ENCODE measurements around the gene SERP2.

SERP2 gene

DNA sequence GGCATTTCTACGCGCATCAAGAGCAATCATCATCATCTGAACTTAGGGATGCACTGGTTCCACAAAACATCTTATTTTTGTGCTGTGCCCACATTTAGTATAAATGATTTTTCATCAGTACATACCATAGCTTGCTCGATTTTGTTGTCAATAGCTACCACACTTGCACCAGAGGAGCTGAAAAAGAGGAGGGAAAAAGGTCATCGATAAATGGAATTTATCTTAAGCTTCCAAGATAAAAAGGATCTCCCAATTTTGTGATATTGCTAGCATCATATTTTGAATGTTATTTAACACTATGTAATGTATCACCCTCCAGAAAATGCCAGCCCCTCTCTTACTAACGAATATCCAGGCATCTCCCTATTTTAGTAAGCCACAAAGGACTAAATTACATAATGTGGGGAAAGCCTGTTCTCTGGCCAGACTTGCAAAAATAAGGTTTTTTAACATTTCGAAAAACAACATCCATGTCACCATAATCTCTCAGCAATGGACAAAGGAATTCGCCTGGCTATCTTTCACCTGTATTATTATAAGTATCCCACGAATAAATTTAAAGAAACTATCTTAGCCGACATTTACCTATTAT, 62.4 kb downstream of the SERP2 start:
- DNase-seq (ENCODE audit: low read depth) = no peak

- DNase-seq (ENCODE audit: low read depth) = peak; percentile 18
These were observed 63.1 kb downstream of the SERP2 start for GRCh38 chr13:44436589-44437337.

DNA sequence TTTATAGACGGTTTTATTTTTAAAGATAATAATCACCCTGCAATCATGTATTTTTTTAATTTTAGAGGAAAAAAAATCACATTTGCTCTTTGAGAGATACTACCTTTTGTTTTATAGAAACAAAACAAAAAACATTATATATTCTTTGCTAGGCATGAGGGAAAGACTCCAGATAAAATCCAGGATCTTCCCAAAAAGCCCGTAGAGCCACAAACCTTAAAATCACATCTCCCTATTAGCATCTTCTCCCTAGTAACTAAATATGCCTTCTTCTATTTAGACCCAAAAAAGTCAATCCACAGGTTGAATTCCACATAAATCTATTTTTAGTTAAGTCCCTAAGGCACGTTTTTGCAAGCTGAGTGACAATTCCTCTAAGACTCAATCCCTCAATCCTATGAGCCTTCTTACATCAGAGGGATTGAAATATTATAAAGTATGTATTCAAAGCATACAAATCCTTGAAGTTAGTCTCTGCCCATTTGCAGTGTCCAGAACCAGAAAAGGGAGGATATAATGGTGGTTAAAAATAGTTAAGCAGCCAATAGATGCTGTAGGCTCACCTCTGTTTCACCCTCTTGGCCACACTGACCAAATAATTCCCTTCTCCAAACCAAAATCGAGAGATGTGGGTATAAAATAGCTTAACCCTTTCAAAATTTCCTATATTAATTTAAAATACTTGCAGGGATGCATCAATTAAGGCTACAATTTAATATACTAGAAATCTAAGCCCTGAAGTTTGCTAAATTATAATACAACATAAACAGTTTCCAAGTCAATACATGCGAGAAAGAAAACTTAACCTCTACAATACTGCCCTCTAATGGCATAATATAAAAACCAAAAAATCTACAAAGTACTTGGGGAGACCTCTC, 64.0 kb downstream of the SERP2 start:
- no peak for DNase-seq (ENCODE audit: low read depth)

DNA sequence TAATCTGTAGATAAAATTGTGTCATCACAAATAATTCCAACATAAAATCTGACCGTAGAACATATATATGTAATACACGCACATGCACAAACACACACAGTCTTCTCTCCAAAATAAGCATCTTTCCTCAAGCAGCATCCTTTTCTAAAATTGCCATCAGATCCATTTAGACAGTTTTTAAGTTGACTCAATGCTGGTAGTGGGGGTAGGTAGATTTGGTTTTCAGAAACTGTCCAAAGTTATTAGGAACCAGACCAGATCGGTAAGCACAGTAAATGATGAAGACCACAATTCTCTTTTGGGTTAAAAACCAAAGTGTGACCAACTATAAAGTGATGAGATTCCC, 64.6 kb downstream of the SERP2 start:
- no peak for DNase-seq (ENCODE audit: low read depth)

- DNase-seq (ENCODE audit: low read depth) = no peak
These were observed 65.9 kb downstream of the SERP2 start for GRCh38 chr13:44439452-44440024.

DNA sequence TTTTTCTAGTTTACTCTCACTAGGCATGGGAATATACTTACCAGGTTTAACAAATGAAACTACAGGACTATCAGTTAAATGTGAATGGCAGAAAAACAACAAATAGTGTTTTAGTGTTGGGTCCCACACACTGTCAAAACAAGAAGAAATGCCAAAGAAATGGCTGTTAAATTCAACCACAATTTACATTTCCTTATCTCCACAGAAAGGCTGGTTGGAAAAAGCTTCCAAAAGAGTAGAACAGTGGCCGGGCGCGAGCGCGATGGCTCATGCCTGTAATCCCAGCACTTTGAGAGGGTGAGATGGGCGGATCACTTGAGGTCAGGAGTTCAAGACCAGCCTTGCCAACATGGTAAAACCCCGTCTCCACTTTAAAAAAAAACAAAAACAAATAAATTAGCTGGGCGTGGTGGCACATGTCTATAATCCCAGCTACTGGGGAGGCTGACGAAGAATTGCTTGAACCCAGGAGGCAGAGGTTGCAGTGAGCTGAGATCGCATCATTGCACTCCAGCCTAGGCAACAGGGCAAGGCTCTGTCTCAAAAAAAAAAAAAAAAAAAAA, 66.5 kb downstream of the SERP2 start:
- DNase-seq (ENCODE audit: low read depth) = no peak

Data from stimulated activated CD8-positive, alpha-beta memory T cell treated with anti-CD3 and anti-CD28 coated beads, Interleukin-4, amount 100 ng/mL, for 24 hours (primary cell).